ENCODE data around the gene GJA10.
"Not testable (repeated sequence)": the region's sequence is repeated elsewhere in the genome, so short reads cannot be mapped to it uniquely, and the experiment has no call there.

The GJA10 gene

DNA sequence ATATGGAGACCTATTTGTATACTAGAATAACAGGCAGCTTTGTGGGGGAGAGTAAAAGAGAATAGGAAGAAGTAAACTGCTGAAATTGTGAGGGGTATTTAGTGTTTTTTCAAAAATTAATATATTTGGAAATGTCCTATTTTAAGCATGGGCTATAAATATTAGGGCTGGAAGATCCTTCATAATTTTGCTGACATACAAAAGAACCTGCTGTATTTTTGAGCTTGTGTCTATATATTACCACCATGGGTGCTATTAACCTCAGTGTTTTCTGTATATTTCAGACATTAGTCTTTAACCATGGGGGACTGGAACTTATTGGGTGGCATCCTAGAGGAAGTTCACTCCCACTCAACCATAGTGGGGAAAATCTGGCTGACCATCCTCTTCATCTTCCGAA, at the start of gene GJA10:
Gene GJA10, plus strand, starts transcription at position 301 of the 400 bp plus-strand sequence. Its CDS starts 0 bp downstream, at position 301.
- FAIRE-seq, result no peak

DNA sequence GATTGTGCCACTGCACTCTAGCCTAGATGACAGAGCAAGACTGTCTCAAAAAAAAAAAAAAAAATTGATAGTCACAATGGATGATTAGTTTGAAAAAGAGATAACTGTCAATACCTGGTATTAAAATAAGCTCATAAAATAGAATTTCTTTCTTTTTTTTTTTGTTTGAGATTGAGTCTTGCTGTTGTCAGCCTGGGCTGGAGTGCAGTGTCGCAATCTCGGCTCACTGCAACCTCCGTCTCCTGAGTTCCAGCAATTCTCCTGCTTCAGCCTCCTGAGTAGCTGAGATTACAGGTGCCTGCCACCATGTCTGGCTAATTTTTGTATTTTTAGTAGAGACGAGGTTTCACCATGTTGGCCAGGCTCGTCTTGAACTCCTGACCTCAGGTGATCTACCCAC, 46.8 kb upstream of the GJA10 start:
- FAIRE-seq, result not testable (repeated sequence)

DNA sequence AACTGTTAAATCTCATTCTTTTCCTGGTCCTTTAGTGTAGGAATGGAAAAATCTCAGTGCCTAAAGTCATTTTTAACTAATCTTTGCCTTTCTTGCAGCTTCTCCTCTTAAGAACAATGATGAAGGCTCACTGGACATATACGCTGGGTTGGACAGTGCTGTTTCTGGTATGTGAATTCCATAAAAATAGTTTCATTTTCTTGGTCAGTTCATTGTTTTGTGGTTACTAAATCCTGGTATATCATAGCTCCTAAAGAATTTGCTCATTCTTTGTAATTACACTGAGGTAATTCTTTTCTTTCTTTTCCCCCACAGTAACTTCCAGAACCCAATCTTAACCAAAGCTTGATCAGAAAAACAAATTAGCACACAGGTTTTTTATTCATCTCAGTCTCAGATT, 41.2 kb upstream of the GJA10 start:
- no peak for FAIRE-seq

DNA sequence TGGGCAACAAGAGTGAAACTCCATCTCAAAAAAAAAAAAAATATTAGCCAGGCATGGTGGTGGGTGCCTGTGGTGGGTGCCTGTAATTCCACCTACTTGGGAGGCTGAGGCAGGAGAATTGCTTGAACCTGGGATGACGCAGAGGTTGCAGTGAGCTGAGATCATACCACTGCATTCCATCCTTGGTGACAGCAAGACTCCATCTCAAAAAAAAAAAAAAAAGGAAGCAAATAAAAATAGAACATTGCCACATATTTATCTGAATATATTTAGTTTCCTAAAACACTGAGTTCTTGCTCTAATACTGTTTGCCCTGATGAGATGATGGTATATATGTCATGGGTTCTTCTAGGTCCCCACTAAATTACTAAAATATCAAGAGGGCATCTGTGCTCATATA, 36.2 kb upstream of the GJA10 start:
- no peak for FAIRE-seq

DNA sequence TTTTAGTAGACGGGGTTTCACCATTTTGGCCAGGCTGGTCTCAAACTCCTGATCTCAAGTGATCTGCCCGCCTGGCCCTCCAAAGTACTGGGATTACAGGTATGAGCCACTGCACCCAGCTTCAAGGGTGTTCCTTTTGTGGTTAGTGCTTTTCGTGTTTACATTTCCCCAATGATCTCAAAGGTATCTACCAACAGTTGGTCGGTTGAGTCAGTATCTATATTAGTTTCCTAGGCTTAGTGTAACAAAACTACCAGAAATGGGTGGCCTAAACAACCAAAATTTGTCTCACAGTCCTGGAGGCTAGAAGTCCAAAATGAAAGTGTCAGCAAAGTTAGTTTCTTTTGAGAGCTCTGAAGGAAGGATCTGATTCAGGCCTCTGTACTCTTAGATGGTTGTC, 34.5 kb upstream of the GJA10 start:
- FAIRE-seq, result no peak

DNA sequence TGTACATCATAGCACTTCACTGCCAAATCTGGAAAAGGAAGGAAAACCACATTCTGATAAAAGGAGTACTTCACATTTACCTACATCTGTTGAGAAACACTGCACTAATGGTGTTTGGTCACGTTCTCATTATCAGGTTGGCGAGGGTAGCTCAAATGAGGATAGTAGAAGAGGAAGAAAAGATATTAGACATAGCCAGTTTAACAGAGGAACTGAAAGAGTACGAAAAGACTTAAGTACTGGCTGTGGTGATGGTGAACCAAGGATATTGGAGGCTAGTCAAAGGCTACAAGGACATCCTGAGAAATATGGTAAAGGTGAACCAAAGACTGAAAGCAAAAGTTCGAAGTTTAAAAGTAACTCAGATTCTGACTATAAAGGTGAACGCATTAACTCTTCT, 32.0 kb upstream of the GJA10 start:
- no peak for FAIRE-seq

DNA sequence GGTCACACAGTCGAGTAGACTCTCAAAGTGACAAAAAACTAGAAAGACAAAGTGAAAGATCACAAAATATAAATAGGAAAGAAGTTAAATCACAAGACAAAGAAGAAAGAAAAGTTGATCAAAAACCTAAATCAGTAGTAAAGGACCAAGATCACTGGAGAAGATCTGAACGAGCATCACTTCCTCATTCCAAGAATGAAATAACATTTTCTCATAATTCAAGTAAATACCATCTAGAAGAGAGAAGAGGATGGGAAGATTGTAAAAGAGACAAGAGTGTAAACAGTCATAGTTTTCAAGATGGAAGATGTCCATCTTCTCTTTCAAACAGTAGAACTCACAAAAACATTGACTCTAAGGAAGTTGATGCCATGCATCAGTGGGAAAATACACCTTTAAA, 31.6 kb upstream of the GJA10 start:
- no peak for FAIRE-seq

DNA sequence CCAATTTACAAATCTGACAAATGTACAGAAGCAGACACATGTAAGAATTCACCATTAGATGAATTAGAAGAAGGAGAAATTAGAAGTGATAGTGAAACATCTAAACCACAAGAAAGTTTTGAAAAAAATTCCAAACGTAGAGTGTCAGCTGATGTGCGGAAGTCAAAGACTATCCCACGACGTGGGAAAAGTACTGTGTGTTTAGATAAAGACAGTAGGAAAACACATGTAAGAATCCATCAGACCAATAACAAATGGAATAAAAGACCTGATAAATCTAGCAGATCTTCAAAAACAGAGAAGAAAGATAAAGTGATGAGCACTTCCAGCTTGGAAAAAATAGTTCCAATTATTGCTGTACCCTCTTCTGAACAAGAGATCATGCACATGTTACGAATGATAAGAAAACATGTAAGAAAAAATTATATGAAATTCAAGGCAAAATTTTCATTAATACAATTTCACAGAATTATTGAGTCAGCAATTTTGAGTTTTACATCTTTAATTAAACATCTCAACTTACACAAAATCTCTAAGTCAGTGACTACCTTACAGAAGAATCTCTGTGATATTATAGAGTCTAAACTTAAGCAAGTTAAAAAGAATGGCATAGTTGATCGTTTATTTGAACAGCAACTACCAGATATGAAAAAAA, 28.1 kb upstream of the GJA10 start:
- no peak for FAIRE-seq

DNA sequence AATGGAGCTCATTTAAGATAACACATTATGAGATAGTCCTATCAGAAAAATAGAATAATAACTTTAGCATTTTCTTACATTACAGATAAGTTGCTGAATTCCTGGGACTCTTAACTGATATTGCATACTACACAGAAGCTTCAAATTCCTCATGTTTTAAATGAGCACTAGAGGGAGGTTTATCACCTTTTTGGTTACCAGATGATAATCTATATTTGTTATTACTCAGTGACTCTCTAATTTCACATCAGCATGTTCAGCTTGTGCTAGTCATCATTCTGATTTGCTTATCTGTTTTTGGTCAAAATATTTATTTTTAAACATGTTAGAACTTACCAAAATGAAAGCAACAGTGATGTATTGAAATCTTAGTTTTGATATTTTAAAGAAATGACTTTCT, 20.5 kb upstream of the GJA10 start:
- no peak for FAIRE-seq

DNA sequence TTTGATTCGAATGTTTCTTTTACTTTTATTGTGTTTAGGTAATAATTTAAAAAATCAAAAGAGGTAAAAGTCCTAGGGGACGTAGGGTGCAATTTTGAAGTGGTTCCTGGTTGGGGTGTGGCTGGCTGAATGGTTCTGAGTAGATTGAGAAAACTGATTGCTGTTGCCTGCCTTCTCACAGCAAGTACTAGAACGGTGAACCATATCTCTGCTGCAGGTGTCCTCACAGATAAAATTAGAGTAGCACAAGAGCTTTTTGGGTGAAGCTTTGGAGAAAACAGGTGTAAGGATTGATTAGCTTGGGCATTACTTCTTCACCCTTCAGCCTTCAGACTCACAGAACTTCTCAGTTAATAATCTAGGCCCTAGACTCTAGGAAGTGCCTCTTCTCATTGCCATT, 19.8 kb upstream of the GJA10 start:
- FAIRE-seq, result no peak

DNA sequence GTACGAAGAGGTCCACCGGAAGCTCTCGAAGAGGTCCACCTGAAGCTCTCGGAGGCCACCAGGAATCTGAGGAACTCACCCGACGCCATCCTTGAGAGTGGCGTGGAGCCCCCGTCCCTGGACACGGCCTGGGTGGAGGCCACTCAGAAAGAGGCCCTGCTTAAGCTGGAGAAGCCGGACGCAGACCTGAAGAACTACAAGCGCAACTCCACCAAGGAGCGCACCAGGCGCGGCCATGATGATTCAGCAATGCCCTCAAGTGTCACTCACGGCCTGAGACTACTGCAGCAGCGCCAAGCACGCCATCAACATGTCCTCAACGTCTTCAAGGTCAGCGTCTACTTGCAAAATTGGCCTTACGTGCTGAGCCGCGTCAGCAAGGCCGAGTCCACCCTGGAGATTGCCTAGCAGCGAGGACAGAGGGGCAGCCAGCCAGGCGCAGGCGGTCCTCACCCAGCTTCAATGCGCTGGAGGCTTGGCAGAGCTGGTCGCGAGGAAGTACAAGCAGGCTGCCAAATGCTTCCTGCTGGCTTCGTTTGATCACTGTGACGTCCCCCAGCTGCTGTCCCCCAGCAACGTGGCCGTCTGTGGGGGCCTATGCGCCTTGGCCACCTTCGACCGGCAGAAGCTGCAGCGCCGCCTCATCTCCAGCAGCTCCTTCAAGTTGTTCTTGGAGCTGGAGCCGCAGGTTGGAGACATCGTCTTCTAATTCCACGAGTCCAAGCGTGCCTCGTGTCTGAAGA, 7.7 kb upstream of the GJA10 start:
- FAIRE-seq, result no peak

DNA sequence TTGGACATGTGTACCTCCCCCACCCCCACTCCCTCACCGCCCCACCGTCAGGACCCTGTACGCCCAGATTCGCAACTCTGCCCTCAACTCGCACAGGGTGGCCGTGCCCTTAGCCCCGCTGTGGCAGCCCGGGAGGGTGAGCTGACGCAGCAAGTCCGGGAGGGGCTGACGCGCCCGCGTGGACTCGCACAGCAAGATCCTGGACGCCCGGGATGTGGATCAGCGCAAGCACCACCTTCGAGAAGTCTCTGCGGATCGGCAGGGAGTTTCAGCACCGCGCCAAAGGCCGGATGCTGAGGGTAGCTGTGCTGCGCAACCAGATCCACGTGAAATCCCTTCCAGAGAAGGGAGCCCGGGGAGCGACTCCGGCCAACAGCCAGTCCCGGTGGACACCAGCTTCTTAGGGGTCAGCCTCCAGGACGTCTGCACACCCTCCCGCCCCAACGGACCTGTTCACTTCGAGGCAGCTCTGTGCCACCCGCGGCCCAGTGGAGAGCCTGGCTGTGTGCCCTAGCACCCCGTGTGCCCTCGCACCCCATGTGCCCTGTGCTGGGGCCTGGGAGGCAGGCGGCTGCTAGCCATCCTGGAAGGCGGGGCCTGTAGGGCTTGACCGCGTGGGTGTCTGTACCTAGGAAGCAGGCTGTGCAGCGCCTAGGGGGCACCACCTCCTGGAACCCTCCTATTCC, 6.7 kb upstream of the GJA10 start:
- no peak for FAIRE-seq

DNA sequence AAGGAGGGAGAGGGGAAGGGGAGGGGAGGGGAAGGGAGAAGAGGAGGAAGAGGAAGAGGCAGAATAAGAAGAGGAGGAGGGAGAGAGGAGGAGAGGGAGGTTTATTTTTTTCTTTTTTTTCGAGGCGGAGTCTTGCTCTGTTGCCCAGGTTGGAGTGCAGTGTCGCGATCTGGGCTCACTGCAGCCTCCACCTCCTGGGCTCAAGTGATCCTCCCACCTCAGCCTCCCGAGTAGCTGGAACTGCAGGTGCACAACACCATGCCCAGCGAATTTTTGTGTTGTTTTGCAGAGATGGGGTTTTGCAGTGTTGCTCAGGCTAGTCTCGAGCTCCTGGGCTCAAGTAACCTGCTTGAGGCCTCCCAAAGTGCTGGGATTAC, 6.1 kb upstream of the GJA10 start:
- no peak for FAIRE-seq

DNA sequence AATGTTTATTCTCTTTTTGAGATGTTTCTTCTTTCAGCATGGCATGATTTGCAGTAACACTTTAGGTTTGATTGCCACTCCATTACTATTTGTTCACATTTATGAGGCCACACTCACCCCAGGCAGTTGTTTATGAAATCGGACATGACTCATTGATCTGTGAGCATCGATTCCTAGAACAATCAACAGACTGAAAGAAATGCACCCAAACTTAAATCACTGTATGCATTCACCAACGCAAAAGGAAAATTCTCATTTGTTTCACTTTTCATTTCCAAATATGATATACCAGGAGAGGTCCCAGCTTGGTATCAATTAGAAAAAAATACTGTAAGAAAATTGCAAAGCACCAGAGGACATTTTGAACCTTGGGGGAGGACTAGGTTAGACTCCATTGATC, 5.4 kb upstream of the GJA10 start:
- no peak for FAIRE-seq

DNA sequence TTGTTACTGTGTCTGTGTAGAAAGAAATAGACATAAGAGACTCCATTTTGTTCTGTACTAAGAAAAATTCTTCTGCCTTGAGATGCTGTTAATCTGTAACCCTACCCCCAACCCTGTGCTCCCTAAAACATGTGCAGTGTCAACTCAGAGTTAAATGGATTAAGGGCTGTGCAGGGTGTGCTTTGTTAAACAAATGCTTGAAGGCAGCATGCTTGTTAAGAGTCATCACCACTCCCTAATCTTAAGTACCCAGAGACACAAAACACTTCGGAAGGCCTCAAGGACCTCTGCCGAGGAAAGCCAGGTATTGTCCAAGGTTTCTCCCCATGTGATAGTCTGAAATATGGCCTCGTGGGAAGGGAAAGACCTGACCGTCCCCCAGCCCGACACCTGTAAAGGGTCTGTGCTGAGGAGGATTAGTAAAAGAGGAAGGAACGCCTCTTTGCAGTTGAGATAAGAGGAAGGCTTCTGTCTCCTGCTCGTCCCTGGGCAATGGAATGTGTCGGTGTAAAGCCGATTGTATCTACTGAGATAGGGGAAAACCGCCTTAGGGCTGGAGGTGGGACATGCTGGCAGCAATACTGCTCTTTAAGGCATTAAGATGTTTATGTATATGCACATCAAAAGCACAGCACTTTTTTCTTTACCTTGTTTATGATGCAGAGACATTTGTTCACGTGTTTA, 3.3 kb upstream of the GJA10 start:
- not testable (repeated sequence) for FAIRE-seq

DNA sequence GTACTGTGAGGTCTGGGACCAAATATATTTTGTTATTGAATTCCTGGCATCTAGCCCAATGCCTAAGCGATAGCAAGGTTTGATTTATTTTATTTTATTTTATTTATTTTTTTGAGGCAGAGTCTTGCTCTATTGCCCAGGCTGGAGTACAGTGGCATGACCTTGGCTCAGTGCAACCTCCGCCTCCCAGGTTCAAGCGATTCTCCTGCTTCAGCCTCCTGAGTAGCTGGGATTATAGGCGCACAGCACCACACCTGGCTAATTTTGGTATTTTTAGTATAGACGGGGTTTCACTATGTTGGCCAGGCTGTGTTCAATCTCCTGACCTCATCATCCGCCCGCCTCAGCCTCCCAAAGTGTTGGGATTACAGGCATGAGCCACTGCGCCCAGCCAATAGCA, 1.7 kb upstream of the GJA10 start:
- FAIRE-seq, result not testable (repeated sequence)

DNA sequence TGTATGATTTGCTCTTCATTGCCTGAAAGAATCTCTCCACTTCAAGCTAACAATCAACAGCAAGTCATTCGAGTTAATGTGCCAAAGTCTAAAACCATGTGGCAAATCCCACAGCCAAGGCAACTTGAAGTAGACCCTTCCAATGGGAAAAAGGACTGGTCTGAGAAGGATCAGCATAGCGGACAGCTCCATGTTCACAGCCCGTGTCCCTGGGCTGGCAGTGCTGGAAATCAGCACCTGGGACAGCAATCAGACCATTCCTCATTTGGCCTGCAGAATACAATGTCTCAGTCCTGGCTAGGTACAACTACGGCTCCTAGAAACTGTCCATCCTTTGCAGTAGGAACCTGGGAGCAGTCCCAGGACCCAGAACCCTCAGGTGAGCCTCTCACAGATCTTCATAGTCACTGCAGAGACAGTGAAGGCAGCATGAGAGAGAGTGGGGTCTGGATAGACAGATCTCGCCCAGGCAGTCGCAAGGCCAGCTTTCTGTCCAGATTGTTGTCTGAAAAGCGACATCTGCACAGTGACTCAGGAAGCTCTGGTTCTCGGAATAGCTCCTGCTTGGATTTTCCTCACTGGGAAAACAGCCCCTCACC, 1.1 kb downstream of the GJA10 start:
- no peak for FAIRE-seq

DNA sequence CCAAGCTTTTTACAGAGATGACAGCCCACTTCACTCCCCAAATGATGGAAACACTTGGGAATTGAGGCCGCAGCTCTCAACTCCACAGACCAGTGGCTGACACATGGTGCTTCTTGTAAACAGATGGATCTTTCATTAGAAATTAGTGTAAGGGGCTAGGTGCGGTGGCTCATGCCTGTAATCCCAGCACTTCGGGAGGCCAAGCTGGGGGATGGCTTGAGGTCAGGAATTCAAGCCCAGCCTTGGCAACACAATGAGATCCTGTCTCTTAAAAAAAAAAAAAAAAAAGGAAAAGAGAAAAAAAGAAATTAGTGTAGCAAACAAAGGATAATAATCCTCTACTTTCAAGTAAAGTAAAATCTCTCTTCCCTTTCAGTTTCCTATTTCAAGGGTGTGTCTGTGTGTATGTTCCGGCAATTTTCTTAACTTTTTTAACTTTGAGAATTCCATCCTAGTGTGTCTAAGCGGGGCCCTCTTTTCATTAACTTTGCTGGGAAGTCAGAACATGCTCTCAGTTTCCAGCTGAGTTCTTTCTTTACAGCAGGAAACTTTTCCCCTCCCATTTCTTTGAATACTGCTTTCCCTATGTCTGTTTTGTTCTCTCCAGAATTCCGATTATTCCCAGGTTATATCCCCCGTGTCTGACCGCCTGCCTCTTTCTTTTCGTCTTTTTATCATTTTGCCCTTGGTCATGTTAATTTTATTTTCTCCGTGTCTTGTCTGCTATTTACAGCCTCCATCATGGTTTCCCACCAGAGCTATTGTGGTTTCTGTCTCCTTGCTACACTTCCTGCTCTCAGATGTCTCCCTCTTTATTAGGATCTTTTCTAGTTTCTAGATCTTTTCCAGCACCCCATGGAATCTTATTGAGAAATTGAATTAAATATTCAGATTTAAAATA, 16.0 kb downstream of the GJA10 start:
- not testable (repeated sequence) for FAIRE-seq

DNA sequence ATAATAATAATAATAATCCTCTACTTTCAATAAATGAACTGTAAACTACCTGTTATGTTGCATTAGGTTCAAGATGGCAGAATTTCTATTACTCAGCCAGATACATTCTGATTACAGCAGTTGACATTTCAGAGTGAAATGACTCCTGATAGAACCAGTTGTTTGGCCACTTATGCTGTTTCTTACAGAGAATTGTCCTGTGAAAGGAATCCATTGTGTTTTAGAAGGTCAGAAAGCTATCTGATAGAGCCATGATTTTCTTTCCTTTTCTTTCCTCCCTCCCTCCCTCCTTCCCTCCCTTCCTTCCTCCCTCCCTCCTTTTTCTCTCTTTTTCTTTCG, 16.6 kb downstream of the GJA10 start:
- no peak for FAIRE-seq

DNA sequence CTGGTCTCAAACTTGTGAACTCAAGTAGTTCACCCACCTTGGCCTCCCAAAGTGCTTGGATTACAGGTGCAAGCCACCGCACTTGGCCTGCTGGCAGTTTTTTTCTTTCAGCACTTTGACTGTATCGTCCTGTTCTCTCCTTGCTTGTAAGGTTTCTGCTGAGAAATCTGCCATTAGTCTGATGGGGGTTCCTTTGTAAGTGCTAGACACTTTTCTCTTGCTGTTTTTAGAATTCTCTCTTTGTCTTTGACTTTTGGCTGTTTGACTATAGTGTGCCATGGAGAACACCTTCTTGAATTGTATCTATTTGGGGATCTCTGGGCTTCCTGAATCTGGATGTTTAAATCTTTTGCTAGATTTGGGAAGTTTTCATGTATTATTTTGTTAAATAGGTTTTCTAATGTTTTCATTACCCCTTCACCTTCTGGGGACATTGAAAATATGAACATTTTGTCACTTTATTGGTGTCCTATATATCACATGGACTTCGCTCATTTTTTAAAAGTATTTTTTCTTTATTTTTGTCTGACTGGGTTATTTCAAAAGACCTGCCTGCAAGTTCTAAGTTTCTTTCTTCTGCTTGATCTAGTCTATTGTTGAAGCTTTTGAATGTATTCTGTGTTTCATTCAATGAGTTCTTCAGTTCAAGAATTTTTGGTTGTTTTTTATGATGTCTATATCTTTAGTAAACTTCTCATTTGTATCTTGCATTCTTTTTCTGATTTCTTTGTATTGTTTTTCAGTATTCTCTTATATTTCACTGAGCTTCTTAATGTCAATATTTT, 22.1 kb downstream of the GJA10 start:
- FAIRE-seq, result no peak

DNA sequence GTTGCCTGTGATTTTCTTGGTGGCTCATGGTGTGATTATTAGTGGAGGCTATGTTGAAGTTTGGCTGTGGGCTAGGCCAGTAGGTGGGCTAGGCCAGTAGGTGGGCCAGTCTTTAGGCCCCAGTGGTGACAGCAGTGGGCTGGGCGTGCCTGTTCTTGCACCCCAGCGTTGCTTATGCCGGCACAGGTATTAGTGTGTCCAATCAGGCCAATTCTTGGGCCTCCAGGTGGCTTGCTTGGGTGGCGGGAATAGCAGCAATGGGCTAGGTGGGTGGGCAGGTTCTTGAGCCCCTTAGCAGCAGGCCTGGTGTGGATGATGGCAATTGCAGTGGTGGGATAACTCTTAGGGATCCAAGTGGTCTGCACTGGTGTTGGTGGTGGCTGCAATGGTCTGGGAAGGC, 22.9 kb downstream of the GJA10 start:
- FAIRE-seq, result no peak

Measured in G401.6 (cell line).